Activated T-cell treated with anti-CD3 and anti-CD28 coated beads for 1 hour (primary cell): ENCODE measurements around the gene KIF16B.
A peak's percentile ranks its signal among the peaks of the same experiment; 100 is the strongest.
"Not testable (repeated sequence)": the region's sequence is repeated elsewhere in the genome, so short reads cannot be mapped to it uniquely, and the experiment has no call there.

Source experiments
- DNase-seq: peaks from one replicate; pipeline ENCODE4 v3.0.0-alpha.2; 2020; ENCODE audit warnings: low read depth

The KIF16B gene

DNA sequence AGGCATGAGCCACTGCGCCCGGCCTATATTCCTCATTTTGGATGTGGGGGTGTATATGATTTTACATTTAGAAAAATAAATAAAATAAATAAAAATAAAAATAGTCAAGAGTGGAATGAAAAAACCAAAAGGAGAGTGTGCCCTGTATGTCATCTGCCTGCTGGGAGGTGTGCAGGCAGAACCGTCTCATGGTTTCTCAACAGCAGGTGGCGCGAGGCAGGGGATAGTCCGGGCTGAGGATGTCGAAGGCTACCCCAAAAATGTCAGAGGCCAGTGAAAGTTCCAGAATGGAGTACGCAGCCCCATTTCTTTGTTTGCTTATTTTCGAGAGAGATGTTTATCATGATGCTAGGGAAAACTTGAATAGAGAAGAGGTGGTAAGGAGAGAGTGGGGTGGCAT, 16.4 kb upstream of the KIF16B start:
- DNase-seq: no peak

DNA sequence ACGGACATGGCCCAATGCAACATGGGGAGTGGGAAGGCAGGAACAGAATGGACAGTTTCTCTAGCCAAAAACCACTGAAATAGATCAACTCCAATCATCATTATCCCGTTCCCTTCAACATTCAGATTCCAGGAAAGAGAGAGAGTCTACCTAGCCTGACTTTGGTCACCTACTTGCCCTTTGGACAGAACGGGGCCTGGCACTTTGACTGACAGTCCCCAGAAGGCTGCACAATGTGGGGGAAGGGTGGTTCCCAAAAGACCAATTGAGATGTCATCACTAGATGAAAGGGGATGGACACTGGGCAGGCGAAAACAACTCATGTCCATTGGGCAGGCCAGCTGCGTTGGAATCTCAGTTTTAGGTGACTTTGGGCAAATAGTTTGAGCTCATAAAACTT, 15.0 kb upstream of the KIF16B start:
- no peak for DNase-seq

DNA sequence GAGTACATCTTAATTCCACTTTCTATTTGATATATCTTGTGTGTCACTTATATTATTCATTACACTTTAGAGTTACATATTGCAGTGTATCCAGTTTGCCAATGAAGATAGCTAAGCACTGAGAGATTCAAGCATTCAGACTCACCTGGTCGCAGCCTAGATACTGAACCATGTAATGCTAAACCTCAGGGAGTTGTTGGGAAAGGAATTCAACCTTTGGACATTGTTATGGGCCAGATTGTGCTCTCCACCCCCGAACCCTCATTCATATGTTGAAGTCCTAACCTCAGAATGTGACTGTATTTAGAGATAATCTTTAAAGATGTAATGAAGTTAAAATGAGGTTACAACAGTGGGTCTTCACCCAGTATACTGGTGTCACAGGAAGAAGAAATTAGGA, 13.8 kb upstream of the KIF16B start:
- DNase-seq: no peak

DNA sequence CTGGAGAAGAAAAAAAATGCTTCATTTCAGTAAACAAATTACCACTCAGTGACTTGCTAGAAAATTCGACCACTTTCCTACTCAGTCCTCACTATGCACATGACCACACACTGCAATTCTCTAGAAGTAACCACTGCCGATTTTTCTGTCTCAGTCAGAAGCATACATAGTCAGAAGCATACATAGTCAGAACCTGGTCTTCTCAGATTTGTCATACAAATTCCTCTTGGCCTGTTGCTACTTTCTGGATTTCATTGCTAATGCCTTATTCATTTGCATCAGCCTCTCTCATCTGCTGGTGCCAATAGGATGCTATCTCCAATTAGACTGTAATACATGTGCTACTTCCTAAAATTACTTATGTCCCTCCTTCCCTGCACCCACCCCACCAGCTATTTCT, 10.2 kb upstream of the KIF16B start:
- DNase-seq: no peak

DNA sequence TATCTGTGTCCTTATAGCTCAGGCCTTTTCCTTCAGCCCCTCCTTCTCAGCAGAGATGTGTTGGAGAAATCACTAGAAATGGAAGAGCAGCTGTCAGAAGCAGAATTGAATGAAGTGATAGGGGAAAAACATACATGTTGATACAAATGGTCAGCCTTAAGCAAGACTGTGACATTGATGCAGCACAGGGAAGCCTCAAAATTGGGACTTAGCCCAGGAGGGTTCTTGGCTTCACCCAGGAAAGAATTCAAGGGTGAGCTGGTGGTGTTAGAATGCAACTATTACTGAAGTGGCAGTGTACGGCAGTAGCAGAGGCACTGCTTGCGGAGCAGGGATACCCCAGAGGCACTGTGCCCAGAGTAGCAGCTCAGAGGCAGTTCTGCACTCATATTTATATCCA, 8.0 kb upstream of the KIF16B start:
- no peak for DNase-seq

DNA sequence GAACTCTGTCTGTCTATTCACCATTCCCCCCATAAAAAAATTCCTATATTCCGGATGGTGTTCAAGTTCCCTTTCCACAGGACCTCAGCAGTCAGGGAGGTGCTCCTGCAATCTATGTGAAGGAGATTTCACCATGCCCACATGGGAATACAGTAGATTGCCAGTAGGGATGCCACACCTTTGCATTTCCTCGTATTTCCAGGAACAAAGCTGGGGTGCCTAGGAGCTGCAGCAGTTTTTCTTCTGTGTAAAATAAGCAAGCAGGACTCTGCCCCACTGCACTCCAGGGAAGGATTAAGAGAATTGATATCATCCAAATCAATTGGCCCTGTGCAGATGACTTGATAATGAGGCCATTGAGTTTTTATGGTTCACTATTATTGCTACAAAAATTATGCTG, 7.4 kb upstream of the KIF16B start:
- DNase-seq: no peak

DNA sequence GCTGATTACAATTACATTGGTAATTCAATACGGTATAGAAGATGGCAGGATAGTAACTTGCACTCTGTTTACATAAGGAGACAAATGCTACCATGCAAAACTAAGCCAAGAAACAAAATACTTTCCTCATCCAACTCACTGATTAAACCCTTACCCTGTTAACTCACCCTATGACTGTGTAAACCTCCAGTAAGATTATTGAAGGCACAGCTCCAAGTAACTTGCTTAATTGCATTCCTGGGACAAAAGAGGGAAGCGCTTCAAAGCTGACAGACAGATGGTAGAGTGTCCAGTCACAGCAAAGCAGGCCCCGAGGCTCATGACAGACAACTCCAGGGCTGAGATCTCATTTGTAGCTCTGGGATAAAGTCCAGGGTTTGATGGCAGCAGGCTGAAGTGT, 6.9 kb upstream of the KIF16B start:
- no peak for DNase-seq

DNA sequence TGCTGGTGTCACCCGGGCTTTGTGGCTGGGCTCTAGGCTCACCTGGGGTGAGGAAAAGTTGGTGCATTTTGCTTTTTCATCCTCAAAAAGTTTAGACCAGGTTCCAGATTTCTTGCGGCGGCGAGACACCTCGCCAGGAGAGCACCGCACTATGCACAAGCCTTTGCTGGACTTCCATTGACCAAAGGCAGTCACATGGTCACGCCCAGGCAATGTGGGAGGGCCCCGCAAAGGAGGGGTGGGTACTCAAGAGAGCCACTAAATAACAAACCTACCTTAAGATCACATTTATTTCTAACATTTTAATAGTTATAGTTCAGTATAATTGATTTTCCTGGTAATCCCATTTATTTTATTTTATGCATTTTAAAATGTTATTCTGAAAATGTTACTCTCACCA, 3.0 kb upstream of the KIF16B start:
- DNase-seq: no peak

DNA sequence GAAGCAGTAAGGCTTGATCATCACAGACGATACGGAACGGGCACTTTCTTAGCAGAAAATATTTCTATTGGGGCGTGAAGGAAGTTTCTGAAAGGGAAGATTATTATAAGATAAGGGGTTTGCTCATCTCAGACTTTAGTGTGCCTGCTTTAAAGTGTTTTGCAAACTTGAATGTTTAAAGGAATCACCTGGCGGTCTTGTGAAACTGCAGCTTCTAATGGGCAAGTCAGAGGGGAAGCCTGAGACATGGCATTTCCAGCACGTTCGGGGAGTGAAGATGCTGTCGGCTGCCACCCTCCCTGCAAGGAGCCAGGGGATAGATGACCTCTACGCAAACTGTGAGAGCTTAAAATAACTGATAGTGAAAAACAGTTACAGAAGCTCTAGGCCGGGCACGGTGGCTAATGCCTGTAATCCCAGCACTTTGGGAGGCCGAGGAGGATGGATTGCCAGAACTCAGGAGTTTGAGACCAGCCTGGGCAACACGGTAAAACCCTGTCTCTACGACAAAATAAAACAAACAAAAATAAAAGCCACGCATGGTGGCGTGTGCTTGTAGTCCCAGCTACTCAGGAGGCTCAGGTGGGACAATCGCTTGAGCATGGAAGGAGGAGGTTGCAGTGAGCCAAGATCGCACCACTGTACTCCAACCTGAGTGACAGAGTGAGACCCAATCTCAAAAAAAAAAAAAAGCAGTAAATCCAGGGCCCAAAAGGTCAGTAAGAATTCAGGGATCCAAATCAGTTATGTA, 2.3 kb upstream of the KIF16B start:
- DNase-seq: no peak

DNA sequence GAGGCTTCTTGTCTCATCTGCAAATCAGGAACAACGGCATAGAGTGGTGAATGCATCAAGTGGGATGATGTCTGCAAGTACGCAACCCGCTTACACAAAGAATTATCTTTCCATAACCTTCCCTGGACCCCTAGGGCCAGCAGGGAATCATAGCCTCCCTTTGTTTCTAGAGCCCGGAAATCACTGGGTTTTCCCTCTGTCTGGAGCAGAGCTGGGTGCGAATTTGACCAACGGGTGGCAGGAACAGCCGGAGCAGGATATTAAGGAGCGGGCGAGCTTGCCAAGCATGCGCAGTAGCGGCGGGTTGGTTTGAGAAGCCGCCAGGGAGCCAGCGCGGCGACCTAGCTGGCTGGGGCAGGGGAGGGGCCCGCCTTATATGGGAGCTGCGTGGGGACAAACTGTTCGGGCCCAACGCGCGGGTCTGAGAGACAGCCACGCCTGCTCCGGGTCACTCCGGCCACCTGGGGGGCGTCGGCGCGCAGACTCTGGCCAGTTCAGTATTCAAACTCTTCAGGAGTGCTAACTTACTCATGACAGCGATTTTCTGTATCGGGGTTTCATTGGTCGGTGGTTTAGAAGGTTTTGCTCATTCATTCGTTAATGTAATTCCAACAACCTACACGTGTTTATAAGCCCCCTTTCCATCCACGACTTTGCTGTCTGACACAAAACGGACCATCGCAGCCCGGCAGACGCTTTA, 1.6 kb upstream of the KIF16B start:
- DNase-seq: peak; percentile 65

DNA sequence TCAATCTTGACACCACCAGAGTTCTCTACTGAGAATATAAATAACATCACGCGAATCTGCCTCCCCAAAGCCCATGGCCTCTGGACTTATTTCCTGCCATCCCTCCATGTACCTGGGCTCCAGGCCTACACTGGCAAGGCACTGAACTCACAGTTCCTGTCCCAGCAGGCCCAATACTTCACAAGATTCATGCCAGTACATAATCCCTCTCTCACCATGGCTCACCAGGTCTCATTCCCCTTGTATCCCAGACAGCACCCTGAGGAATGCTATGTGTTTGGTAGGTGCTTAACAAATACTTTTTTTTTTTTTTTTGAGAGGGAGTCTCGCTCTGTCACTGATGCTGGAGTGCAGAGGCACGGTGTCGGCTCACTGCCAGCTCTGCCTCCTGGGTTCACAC, 1.9 kb downstream of the KIF16B start:
- no peak for DNase-seq

DNA sequence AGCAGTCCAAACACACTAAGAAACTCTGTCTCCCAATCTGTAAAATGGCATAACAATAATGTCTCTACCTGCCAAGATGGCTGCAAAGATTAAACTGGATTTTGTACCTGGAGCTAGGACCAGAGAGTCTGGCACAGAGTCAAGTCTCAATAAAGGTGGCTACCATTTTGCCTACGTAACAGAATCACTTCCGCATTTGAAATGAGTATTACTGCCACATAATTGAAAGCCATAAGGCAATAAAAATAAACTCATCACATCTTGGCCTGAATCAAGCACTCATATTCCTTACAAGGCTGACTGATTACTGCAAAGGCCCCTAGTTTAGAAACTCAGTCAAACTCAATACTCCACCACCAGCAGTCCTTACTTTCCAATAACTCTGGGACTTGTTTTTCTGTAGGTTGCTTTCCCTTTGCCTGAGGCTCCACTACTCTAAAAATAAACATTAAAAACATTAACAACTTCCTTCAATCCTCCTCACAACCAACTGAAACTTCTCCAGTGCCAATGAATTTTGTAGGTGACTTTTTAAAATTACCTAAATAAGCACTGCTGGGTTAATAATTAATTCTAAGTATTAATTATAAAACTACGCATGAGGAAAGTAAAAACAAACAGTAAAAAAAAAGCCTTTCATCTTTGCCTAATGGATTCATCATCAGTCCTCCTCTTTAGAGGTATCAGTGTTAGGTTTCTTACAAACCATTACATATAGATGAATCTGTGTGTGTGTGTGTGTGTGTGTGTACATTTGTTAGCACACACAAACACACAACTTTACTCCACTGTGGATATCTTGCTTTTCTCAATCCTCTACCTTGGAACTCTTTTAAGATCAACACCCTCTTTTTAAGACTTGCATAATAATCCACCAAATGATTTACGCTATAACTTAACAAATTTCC, 3.7 kb downstream of the KIF16B start:
- no peak for DNase-seq

DNA sequence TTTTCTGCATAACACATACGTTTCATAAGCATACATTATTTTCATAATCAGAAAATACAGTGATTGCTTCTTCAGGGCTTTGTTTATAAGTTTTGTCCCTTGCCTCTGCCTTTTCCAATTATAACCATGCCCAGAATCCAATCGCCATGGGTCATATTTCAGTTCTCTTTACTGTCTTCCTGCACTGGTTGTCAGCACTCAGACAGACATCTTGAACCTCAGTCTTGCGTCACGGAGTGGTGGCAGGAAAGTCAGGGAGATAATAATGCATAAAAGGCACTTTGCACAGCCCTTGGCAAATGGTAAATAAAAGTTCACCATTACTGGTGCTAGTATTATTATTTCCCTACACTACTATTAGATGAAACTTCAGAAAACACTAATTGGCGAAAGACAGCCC, 7.2 kb downstream of the KIF16B start:
- no peak for DNase-seq

DNA sequence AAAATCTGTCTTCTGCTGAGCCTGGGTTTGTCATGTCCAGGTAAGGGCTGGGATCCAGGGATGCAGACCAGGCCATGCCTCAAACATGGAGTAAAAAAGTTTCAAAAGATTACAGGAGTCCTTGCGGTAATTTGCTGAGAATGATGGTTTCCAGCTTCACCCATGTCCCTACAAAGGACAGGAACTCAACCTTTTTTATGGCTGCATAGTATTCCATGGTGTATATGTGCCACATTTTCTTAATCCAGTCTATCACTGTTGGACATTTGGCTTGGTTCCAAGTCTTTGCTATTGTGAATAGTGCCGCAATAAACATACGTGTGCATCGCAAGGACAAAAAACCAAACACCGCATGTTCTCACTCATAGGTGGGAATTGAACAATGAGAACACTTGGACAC, 9.2 kb downstream of the KIF16B start:
- not testable (repeated sequence) for DNase-seq

DNA sequence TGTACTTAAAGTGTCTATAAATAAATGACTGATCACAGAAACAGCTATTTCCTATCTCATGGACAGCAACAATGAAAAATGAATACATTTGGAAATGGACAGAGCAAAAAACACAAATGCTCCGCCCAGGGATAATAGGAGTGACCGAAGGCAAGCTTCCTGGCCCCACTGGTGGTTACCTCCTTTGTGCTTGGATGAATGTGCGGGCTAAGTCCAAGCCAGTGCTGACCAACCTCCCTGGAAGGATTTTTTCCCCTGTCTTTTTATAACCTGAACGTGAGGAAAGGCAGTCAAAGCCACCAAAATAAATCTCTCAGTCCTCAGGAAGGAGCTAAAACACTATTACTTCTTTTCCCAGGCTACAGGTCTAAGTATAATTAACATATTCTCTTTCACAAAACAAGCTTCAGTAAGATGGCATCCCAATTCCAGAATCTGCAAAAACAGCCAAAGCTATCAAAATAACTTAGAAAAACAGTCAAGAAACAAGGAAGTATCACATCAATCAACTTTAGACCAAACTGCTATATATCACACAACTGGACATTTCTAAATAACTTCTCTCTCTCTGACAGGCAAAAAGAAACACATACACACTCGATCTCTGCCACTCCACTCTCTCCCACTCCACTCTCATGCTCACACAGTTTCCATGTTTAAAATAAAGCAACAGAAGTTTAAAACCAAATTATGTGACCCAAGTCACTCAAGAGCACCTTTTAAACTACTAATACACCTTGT, 10.0 kb downstream of the KIF16B start:
- no peak for DNase-seq

DNA sequence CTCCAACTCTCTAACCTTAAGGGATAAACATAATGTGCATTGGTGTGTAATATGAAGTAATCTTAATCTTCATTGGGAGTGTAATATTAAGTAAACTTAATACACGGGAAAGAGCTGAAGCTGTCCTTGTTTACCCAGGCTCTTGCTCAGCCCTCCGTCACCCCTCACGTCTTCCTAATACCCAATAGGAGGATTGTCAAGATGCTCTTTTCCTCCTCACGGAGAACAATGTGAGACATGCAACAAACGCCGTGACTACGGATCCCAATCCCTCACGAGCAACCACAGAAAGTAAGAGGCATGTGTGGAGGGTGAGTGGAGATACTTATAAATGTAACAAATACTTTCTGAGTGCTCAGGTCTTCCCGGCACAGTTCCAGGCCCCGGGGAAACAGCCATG, 11.0 kb downstream of the KIF16B start:
- no peak for DNase-seq

DNA sequence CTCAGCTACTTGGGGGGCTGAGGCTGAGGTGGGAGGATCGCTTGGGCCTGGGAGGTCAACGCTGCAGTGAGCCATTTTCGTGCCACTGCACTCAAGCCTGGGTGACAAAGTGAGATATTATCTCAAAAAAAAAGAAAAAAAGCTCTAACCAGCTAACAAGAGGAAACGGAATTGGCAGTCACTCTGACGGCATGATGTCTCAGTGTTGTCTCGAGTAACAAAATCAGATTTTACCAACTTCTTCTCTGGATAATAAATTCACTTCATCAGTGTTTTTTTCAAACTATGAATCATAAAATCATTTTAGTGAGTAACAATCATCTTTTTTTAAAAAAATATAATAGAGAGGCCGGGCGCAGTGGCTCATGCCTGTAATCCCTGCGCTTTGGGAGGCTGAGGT, 12.6 kb downstream of the KIF16B start:
- DNase-seq: no peak

DNA sequence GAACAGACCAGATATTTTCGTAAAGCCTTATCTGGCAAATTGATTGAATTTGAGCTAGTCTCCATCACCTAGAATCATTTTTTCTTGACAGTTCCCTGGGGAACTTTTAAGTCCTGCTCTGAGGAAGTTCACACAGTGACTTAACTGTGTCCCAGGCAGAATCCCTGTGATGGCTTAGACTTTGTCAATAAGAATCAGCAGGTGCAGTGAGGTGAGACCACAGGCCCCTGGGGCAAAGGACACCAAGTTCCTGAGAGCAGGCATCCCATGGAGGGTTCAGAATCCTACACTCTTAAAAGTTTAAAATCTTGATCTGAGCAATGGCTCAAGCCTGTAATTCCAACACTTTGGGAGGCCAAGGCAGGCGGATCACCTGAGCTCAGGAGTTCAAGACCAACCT, 13.0 kb downstream of the KIF16B start:
- DNase-seq: no peak

DNA sequence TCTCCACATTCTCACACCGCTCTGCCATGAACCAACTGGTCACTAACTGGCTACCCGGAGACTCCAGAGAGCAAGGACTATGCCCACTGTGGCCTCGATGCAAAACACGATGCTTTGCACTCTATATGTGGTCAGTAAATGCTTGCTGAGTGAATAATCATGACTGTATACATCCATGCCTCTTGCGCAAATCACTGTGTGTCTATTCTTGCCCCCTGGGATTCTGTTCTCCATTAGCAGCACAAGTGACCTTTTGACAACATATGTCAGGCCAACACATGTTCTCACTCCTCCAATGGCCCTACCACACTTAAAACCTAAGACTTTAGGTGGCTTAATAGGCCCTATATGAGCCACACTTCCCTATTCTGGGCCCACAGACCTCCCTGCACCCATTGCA, 16.9 kb downstream of the KIF16B start:
- no peak for DNase-seq

DNA sequence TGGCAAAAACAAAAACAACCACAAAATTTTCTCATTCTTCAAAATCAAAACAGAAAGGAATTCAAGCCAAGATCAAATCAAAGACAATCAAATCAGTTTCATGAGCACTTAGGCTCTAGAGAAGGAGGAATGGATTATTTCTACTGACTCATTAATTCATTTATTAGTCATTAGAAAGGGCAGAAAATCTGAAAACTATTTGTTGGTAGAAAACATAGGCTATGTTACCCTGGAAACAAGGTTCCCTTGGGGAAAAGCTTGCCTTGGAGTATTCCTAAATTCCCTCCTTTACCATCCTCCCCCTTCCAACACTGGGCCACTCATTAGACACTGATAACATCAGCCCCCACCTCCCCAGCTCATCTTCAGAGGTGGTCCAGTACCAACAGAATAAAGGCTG, 17.5 kb downstream of the KIF16B start:
- no peak for DNase-seq

DNA sequence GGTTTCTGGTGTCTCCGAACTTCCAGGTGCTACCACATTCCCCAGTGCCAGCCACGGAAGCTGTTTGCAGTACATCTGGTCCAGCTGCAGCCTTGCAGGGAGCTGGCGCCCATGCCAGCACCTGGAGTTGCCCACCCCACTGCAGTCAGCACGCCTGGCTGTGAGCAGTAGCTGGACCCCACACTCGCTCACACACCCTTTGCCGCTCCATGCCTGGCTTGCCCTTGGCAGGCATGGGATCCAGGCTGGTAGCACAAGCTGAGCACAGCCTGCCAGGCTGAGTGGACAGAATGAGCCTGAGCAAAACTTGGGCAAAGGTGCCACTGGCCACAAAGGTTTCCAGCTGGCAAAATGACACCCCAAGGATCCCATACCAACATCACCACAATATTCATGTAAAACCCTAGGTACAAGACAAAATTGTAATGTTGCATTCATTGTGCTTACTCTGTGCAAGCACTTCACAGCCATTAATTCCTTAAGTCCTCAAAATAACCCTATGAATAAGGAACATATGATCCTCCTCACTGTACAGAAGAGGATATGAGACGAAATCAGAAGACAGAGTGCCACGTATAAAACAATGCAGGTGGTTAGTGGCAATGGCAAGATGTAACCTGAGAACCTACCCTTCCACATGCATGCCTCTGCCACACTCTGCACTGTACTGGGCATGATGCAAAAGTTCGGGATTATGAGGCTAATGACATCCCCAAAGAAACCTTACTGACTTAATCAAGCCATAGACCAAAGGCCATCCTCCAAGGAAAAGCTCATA, 18.3 kb downstream of the KIF16B start:
- no peak for DNase-seq
